HG03103 (cell line): ENCODE results near the gene MOB3B.
A peak's percentile ranks its signal among the peaks of the same experiment; 100 is the strongest.

Source experiments
- ATAC-seq: cut with Tn5 transposase; IDR thresholded peaks from one replicate; pipeline ENCODE4 v1.9.1; 2021; ENCODE audit warnings: low read depth; ENCODE audit not compliant: unreplicated experiment

Gene MOB3B

DNA sequence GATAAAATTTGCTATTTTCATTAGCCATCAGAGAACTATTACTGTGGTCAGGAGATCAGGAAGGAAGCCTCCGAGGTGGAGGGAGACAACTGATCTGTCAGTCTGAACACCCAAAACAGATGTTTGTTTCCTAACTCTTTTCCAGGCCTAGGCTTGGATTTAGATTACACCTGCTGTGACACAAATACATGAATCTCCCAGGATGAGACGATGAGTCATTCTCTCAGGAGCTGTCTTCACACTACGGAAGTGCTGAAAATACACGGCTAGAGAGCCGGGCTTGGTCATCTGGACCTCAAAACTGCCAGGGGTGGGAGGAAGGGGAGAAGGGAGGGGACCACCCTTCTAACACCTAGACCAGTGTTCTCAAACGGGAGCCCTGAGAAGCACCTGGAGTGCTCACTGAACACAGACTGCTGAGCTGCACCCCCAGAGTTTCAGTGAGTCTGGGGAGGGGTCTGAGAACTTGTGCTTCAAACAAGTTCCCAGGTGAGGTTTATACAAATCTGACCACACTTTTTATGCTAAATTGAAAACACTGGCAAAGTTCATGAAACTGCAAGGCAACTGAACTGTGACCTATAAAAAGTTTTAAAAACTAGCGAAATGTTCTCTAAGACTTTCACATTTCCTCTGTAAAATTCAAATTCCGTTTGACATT lies 152.3 kb downstream of the MOB3B start:
- ATAC-seq = peak; percentile 20

DNA sequence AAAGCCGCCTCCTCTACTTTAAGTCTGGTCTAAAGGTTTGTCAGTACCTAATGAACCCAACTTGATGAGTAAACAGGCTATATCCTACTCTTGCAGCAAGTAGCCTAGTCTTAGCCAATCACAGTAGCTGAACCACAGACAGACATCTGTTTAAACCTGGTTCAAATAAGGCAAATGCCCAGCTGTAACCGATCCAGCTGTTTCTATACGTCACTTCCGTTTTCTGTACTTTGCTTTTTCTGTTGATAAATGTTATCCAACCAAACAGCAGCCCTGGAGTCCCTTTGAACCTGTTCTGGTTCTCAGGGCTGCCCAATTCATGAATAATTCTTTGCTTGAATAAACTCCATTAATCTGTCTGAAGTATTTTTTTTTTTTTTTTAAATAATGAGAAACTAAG lies 155.8 kb downstream of the MOB3B start:
- no peak for ATAC-seq

DNA sequence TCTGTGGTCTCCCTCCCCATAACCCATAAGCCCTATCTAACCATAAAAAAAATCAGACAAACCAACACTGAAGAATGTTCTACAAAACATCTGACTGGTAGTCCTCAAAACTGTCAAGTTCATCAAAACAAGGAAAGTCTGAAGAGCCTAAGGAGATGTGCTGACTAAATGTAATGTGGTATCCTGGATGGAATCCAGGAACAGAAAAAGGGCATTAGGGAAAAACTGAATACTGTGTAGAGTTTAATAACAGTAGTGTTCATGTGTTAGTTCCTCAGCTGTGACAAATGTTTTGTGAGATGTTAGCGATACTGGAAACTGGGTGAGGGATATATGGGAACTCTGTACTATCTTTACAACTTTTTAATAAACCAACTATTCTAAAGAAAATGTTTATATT lies 157.0 kb downstream of the MOB3B start:
- no peak for ATAC-seq

DNA sequence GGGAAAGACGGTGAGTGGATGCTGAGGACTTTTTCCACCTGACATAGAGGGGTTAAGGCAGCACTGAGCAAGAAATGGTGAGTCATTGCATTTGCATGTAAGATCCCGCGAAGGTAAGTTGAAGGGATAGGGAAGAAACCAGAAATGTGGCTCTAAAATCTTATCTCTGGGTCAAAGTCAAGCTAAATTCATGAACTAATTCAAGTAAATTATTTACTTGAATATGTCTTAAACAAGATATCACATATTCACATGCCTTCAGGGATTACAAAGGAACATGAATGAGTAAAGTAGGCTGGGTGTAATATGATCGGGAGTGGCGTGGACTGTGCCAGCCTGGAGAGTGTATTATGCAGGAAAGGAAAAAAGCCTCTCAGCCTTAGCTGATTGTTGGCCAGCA lies 158.2 kb downstream of the MOB3B start:
- no peak for ATAC-seq

DNA sequence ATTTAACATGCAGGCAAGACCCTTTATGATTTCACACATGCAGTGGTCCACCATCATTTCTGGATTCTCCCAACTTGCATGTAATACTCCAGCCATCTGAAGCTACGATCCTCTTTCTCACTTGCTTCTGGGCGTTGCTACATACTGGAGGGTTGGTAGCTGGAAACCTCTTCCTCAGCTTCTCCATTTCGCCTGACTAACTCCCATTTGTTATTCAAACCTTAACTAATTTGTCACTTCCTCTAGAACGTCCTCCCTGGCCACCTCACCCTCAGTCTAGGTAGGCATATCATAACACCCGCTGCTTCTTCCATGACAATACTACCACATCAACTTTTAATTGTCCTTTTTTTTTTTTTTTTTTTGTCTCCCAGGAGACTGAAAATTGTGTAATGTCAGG lies 160.0 kb downstream of the MOB3B start:
- no peak for ATAC-seq

DNA sequence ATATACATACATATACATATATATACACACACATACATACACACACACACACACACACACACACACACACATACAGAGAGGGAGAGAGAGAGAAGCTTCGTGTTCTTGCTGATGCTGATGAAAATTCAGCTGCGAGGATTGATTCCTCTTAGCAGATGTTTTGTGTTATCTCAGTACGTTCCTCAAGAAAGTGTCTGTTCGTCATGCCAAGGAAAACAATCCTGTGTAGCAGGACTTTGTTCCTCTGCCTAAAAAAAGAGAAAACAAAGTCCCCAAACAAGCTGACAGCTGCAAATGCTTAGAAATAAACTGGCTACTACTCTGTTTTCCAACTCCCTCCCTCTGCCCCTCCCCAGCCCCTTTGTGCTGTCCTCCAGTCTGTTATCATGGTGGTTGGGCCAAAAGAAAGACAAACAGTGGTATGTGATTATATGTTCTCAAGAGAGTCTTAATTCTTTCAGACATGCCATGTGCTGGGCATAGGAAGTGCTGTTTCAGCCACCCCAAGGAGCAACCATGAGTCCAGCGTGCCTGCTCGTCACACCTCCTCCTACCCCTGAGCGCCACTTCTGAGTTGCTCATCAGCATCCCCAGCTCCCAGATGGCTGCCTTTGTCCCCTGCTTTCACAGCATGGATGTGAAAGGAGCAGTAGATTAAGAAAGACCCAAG lies 161.2 kb downstream of the MOB3B start:
- no peak for ATAC-seq

DNA sequence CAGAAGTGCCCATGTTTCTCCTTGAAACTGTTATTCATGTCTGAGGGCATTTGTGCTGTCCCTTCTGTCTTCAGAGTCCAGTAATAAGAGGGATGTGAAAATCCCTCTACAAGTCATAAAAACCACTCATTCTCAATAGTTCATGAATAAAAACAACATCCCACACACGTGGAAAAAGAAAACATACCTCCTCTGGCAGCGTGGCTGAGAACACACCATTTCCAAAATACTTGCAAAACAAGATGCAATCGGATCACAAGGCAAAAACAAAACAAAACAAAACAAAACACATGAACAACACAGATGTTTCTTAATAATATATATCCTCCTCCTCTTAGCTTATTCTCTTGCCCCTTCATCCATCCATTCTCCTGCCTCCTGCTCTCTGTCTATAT lies 161.7 kb downstream of the MOB3B start:
- ATAC-seq = no peak

DNA sequence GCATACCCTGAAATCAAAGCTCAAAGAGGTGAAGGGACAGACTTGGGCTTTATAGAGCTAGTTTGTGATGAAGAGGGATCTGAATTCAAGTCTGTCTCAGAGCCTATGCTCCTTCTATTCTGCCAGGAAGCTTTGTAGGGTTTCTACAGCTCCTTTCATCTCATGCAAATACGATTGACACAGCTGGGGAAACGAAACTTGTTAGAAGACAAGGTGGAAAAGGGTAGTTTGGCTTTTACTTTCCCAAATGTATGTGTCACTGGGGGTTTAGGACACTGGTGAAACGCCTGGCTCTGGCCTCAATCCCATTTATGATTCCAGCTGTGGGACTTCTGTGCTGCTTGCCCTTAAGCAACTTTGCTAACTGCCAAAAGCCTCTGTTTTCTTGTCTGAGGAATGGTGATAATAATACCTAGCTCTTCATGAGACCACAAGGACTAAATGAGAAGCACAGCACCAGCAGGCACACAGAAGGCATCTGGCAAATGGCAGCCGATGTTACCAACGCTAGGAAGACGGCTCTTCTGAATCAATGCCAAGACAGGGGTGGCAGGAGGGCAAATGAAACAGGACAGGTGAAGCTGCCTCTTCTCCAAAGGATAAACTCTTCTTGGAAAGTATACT lies 162.3 kb downstream of the MOB3B start:
- peak; percentile 49 for ATAC-seq

- ATAC-seq = peak; percentile 91
Observed at GRCh38 chr9:27365707-27366376, 163.8 kb downstream of the MOB3B start.

- ATAC-seq = no peak
Observed at GRCh38 chr9:27362447-27363210, 167.0 kb downstream of the MOB3B start.

GRCh38 chr9:27361492-27361891 lies 168.1 kb downstream of the MOB3B start:
- no peak for ATAC-seq

DNA sequence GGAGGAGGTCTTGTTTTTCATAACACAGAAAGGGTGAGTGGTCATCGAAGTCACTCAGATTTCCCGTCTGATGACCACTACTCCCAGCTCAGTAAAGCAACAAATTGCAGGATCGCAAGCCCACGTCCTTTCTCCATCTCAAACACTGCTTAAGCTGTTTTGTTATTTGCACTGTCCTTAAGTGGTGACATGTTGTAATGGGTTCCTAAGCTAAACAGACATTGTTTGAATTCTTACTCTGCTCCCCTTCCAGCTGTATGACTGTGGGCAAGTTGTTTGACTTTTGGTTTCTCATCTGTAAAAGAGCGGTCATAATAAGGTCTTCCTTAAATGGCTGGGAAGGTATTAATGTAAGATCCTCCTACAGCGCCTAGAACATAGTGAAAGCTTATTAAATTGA lies 169.9 kb downstream of the MOB3B start:
- ATAC-seq = no peak

DNA sequence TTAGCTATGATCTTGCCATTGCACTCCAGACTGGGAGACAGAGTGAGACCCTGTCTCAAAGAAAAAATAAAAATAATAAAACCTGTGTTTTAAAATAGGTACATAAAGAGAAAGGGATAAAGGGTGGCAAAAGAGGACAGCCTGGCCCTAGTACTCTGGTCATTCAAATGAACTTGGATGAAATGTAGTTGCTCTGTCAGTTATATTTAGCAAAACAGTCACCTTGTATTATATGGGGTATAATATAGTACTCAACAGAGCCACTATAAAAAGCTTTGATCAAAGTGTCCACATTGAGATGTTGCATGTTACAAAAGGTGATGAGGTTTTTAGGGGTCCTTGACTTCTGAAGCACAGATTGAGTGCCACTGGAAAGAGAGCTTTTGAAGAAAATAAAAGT lies 171.6 kb downstream of the MOB3B start:
- ATAC-seq = no peak

DNA sequence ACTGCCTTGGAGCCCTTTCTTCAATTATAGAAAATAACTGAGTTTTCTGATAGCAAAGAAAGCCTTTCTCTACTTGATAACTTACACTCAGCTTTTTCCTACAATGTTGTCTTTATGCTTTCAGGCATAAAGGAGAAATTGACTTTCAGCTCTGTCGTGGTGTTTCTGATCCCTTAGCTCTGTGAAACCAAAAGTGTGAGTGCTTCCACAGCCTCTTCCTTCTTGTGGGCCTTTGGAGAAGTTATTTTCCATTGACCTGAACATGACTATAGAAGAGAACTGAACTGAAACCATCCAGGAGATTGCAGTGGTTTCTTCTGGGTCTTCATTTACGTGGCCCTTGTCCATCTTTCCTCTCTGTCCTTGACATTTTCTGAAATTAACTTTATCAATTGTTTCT lies 173.2 kb downstream of the MOB3B start:
- ATAC-seq = no peak

DNA sequence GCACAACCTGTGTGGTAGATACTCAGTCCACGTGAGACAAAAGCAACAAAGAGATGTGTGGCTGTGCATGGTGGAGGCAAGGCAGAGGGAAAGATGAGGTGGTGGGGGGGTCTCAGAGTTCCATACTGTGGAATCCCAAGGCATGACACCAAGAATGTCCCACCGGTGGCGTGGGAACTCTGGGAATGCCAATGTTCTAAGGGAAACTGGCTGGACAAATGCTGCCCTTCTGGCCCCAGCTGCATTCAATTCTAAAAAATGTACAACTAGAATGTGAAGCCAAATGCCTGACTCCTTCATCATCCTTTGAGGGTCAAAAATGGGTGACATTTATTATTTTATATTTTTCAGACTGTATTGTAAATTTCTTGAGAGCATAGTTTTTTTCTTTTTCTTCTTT lies 174.4 kb downstream of the MOB3B start:
- ATAC-seq = no peak

GRCh38 chr9:27353474-27354229 lies 176.0 kb downstream of the MOB3B start:
- ATAC-seq = peak; percentile 72

DNA sequence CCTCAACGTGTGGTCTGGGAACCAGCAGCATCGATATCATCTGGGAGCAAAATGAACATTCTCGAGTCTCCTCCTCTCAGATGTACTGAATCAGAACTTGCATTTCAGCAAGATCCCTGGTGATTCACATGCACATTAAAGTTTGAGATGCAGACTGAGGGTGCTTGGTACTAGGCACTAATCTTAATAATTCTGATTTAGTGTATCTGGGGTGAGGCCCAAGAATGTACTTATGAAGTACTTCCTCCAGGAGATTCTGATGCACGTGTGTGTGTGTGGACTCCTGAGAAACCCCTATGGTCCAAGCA lies 176.5 kb downstream of the MOB3B start:
- ATAC-seq = no peak

- ATAC-seq = no peak
Observed at GRCh38 chr9:27352457-27353165, 177.0 kb downstream of the MOB3B start.

GRCh38 chr9:27351438-27351837 lies 178.2 kb downstream of the MOB3B start:
- ATAC-seq = no peak
